SK-N-MC (cell line): Measurements from ENCODE around the gene DUSP2.

ENCODE experiments used
- DNase-seq: peaks from one replicate; pipeline ENCODE4 v3.0.0-alpha.2; 2011; ENCODE audit warnings: low read depth, low spot score
- H3K27ac ChIP-seq: fragments of 200-600 bp; sonication (generic); 2 replicates; pipeline ENCODE4 v1.5.1; 2016; ENCODE audit warnings: mixed run types
- H3K36me3 ChIP-seq: fragments of 200-600 bp; sonication (generic); 2 replicates; pipeline ENCODE4 v1.6.1; 2017; ENCODE audit warnings: antibody characterized with exemption, low read length, mixed read lengths; ENCODE audit not compliant: insufficient read depth
- H3K4me3 ChIP-seq: fragments of 200-600 bp; sonication (generic); 2 replicates; pipeline ENCODE4 v1.5.1; 2016
- H3K9ac ChIP-seq: fragments of 200-600 bp; sonication (generic); 2 replicates; pipeline ENCODE4 v1.8.0; 2017; ENCODE audit warnings: mixed run types, mixed read lengths; ENCODE audit not compliant: insufficient read length
- H3K9me3 ChIP-seq: fragments of 200-600 bp; sonication (generic); 2 replicates; pipeline ENCODE4 v1.6.1; 2017; ENCODE audit warnings: low read depth, mild to moderate bottlenecking, antibody characterized with exemption, low read length, moderate library complexity, mixed read lengths
- EZH2 ChIP-seq: fragments of 200-600 bp; sonication (generic); IDR thresholded peaks from one replicate; pipeline ENCODE4 v1.6.1; 2017; ENCODE audit warnings: antibody characterized with exemption
- FOXP2 ChIP-seq: optimal IDR thresholded peaks from 2 replicates; pipeline ENCODE3; 2011; ENCODE audit warnings: mild to moderate bottlenecking, moderate library complexity; ENCODE audit not compliant: insufficient read depth; ENCODE audit errors: extremely low read length, control extremely low read depth
- POLR2AphosphoS5 ChIP-seq: IDR thresholded peaks from 2 replicates; pipeline ENCODE4 v1.6.1; 2012; ENCODE audit warnings: mild to moderate bottlenecking, low read depth, low read length, borderline replicate concordance

The DUSP2 gene

DNA sequence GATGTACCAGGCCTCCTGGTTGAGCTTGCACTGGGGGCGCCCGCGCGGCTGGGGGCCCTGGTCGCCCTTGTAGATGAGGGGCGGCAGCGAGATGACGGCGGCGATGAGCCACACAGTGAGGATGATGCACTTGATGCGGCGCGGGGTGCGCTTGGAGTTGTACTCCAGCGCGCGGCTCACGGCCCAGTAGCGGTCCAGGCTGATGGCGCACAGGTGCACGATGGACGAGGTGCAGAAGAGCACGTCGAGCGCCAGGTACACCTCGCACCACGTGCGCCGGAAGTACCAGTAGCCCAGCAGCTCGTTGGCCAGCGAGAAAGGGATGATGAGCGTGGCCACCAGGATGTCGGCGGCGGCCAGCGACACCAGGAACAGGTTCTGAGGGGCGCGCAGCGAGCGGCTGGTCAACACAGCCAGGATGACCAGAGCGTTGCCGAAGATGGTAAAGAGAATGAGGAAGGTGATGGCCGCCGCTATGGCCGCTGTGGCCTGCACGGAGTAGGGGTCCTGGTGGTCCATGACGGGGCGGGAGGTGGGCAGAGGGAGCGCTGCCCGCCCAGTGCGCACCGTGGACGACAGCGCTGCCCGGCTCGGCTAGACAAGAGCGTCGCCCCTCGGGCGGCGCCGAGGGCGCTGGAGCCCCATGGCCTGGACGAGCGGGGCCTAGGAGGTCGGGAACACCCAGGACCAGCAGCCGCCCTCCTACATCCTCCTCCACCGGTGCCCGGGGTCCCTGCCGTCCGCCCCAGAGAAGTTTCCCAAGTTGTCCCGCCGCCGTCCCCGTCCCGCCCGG, 29.4 kb downstream of the DUSP2 start:
- no peak overlapping the region for H3K27ac ChIP-seq
- H3K9ac ChIP-seq = no peak overlapping the region
- peak overlapping the region; percentile 77 for H3K4me3 ChIP-seq
- no peak for DNase-seq
- no peaks in the 10 kb centered on the region for H3K9me3 ChIP-seq
- TF ChIP-seq FOXP2 = no peak
- TF ChIP-seq POLR2AphosphoS5 = no peak
- TF ChIP-seq EZH2 = no peak
- no peaks in the 10 kb centered on the region for H3K36me3 ChIP-seq

DNA sequence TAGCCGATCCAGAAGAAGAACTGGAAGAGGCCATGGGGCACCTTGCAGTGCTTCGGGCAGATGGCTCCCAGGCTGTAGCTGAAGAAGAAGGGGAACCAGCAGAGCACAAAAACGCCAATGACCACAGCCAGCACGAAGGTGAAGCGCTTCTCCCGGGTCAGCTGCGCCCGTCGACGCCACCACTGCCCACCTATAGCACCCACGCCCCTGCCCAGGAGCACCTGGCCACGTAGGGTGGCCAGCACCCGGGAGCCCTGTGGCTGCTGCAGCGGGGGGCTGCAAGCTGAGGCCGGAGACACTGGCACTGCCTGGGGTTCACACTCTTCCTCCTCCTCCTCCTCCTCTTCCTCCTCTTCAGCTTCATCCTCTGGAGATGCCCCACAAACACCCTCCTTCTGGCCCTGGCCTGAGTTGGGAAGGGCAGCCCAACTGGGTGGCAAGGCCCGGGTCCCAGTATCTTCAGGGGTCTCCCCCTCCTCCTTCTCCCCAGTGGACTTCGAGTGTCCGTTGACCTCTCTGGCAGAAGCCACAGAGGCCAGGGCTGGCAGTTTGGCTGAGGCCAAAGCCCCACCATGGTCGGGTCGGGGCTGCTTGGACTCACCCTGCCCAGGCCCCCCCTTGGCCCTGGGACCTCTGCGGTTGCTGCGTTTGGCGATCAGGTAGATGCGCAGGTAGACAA, 30.2 kb downstream of the DUSP2 start:
- Histone ChIP-seq H3K9me3 (no peaks in the 10 kb centered on the region), H3K4me3 (no peak overlapping the region), H3K9ac (no peak overlapping the region), H3K36me3 (no peaks in the 10 kb centered on the region), H3K27ac (no peak overlapping the region)
- DNase-seq = no peak
- TF ChIP-seq EZH2 = no peak

DNA sequence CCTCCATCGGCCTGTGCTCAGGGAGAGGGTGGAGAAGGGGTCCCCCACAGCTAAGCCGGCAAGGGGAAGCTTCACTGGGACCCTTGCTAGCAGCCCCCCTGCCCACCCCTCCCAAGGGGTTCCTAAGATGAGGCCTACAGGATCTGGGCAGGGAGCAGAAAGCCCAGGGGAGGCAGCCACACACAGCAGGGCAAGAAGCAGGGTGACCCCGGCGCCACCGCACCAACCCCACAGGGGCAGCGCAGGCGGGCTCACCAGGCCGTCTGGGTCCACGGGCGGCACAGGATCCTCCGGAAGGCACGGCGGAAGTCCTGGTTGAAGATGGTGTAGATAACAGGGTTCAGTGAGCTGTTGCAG, 30.7 kb downstream of the DUSP2 start:
- no peak for DNase-seq
- no peak overlapping the region for H3K27ac ChIP-seq

DNA sequence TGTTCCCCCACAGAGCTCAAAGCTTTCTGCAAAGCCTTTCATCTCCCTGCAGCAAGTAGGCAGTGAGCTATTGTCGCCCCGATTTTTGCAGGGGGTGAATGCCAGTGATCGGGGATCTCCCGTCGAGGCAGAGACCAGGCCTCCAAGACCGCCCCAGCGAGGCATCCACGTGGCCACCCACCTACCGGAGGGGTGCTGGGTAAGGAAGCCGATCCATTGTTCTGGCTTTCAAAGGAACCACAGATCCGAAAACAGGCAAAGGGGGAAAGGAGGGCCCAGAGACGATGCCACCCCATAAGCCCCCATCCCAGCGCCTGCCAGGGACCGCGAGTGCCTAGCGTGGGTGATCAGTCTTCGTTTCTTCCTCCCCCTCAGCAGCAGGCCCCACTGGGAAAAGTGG, 31.3 kb downstream of the DUSP2 start:
- no peak overlapping the region for H3K9ac ChIP-seq
- TF ChIP-seq POLR2AphosphoS5 = no peak
- no peak for TF ChIP-seq FOXP2
- TF ChIP-seq EZH2 = no peak
- no peaks in the 10 kb centered on the region for H3K36me3 ChIP-seq
- H3K9me3 ChIP-seq = no peaks in the 10 kb centered on the region
- no peak overlapping the region for H3K27ac ChIP-seq
- no peak overlapping the region for H3K4me3 ChIP-seq
- DNase-seq = no peak

More for the DNA sequence above, 30.7 kb downstream of the DUSP2 start:
- TF ChIP-seq FOXP2 (no peak), EZH2 (no peak), POLR2AphosphoS5 (no peak)
- Histone ChIP-seq H3K36me3 (no peaks in the 10 kb centered on the region), H3K4me3 (no peak overlapping the region), H3K9ac (no peak overlapping the region), H3K9me3 (no peaks in the 10 kb centered on the region)

DNA sequence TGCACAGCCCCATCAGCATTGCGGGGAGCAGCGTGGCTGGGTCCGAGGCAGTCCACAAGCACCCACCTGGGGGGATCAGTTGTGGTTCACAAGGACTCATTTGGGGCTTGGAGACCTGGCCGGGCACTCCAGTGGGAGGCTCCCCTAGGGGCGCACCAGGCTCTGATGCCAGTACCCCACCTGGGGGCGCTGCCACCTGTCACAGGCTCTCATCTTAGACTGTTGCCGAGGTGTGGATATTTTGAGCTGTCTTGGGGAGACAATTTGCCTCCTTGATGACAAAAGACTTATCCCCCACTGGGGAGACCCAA, 31.9 kb downstream of the DUSP2 start:
- Histone ChIP-seq H3K9ac (no peak overlapping the region), H3K9me3 (no peaks in the 10 kb centered on the region), H3K36me3 (no peaks in the 10 kb centered on the region), H3K27ac (no peak overlapping the region), H3K4me3 (no peak overlapping the region)
- no peak for TF ChIP-seq FOXP2
- no peak for TF ChIP-seq POLR2AphosphoS5
- no peak for TF ChIP-seq EZH2
- DNase-seq = no peak

DNA sequence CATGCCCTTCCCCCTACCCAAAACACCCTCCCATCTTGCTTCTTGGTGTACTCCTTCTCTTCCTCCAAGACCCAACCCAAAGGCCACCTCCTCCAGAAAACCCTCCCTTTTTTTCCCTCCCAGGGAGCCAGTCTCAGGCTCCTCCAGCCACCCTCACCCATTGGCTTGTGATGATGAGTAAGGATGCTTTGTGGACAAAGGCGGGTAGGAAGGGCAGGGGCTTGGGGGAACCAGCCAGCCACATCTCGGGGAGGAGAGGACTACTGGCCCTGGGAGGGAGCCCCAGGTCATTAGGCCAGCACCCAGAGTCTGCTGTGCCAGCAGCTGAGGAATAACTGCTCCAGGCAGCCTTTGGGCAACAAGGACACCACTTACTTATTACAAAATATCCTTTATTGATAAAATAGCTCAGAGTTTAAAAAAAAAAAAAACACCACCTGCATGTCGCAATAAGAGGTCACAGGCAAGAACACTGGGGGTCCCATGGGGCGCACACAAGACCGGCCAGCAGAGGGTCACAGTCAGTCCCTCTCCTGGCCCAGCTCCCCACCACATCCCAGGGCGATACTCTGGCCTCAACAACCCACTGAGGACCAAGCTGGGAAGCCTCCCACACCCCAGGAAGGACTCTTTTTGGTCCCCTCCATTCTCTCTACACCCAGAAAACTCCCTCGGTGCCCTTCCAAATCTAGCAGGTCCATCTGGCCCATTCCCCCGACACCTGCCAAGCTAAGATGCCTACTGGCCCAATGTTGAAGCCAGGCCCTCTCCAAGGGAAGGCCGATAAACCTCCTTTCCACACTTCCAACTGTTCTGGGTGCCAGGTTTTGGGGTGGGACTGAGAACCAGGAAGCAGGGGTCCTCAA, 32.5 kb downstream of the DUSP2 start:
- no peaks in the 10 kb centered on the region for H3K36me3 ChIP-seq
- no peaks in the 10 kb centered on the region for H3K9me3 ChIP-seq
- H3K27ac ChIP-seq = no peak overlapping the region
- H3K9ac ChIP-seq = no peak overlapping the region
- TF ChIP-seq POLR2AphosphoS5 (no peak), EZH2 (no peak), FOXP2 (no peak)
- DNase-seq = no peak
- no peak overlapping the region for H3K4me3 ChIP-seq

DNA sequence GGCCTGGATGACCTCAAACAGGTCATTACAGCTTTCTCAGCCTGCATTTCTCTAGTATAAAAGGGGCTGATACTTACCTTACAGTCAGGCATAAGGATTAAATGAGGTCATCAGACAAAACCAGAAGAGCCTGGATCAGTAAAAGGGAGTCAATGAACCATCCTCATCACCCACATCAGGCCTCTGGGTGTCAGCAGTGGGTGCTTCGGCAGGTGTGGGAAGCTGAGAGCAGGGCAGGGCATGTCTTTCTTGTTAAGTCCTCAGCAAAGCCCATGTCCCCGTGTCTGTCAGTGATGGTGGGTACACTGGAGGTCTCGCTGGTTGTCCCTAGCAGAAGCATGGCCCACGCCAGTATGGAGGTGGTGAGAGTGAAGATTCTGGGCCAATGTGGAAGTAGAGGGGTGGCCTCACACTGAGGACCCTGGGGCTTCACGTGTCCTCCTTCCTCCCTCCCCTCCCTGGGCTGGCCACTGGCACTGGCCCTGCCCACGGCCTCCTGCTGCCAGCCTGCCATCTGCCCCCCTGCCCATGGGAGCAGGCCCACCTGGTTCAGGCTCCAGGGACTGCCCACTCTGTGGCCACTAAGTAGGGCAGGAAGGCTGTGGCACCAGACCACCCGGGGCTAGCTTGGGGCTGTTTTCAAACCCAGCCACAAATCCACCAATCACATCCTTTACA, 33.3 kb downstream of the DUSP2 start:
- no peak for TF ChIP-seq FOXP2
- no peak for TF ChIP-seq POLR2AphosphoS5
- TF ChIP-seq EZH2 = no peak
- Histone ChIP-seq H3K36me3 (no peaks in the 10 kb centered on the region), H3K9ac (no peak overlapping the region), H3K4me3 (no peak overlapping the region), H3K27ac (no peak overlapping the region), H3K9me3 (no peaks in the 10 kb centered on the region)
- DNase-seq = no peak

DNA sequence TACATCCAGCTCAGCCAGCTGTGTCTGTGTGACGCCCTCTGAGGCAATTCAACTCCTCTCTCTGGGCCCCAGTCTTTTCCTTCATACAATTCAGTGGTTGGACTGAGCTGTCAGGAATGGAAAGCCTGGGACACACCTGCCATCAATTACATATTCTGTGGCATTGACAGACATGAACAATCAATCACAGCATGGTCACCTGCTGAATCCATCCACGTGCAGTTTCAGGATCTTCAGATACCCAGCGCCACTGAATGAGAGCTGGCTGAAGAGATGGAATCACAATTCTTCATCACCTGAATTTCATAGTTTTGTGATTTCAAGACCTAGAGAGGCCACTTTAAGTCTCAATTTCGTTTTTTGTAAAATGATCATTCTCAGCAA, 34.0 kb downstream of the DUSP2 start:
- no peak overlapping the region for H3K4me3 ChIP-seq
- no peaks in the 10 kb centered on the region for H3K9me3 ChIP-seq
- no peak overlapping the region for H3K9ac ChIP-seq
- no peaks in the 10 kb centered on the region for H3K36me3 ChIP-seq
- H3K27ac ChIP-seq = no peak overlapping the region
- DNase-seq = no peak
- TF ChIP-seq FOXP2 = no peak
- no peak for TF ChIP-seq POLR2AphosphoS5
- TF ChIP-seq EZH2 = no peak

DNA sequence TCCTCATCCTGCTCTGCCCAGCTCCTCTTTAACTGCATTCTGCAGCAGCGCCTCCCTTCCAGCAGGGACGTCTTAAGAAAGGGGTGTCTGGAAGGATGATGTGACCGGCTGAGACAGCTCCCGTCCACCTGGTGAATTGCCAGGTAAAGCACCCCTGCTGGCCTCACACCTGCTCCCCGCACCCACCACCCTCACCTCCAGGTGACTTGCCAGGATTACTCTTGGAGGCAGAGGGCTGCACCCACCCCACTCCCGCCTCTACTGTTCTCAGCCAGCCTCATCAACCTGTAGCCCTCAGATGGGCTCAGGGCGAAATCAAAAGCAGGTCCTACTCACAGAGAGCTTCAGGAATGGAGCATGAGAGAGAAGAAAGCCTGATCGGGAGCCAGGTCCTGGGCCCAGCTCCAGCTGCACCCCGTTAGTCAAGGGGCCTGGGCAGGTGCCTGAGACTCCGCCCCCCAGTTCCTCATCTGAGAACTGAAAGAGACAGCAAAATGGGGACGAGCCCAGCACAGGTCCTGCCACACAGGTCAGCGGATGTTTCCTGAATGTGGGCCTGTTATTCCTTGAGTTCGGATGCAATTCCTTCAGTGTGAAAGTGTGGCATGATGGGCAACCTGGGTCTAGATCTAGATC, 34.5 kb downstream of the DUSP2 start:
- DNase-seq = no peak
- no peak for TF ChIP-seq FOXP2
- TF ChIP-seq EZH2 = no peak
- no peak for TF ChIP-seq POLR2AphosphoS5
- no peak overlapping the region for H3K4me3 ChIP-seq

More for the DNA sequence above, 34.5 kb downstream of the DUSP2 start:
- no peaks in the 10 kb centered on the region for H3K9me3 ChIP-seq
- H3K9ac ChIP-seq = no peak overlapping the region
- no peak overlapping the region for H3K27ac ChIP-seq
- H3K36me3 ChIP-seq = no peaks in the 10 kb centered on the region
